Sigmoid colon (tissue), 4 donors: ENCODE data around the gene CHN2.

Source experiments
- CTCF ChIP-seq, 4 experiments: fragments of 450-650 bp in 3 of 4; fragments of 200-600 bp in 1 of 4; IDR thresholded peaks; one replicate each; pipeline ENCODE4 v1.5.1; 2016 to 2019; ENCODE audit warnings: antibody characterized with exemption in 4 of 4, mild to moderate bottlenecking in 3 of 4, moderate library complexity in 2 of 4
- EP300 ChIP-seq, 4 donors: sonication (generic); formaldehyde crosslinking; IDR thresholded peaks; one replicate each; pipeline ENCODE4 v1.6.1; 2017; ENCODE audit warnings: antibody characterized with exemption in 4 of 4

GRCh38 chr7:29469976-29470557 is 275.5 kb downstream of the CHN2 start:
- TF ChIP-seq CTCF (IDR thresholded peaks at IDR 0.05) (no peak), EP300 (IDR thresholded peaks at IDR 0.05) (no peak)
